SK-N-SH (cell line): ENCODE results near the gene DNAJB1. TPM values are rescaled to one million over a fixed set of nuclear protein-coding genes. Genes with fewer than 3 reads are reported as not detected.

Experiments
- CTCF ChIA-PET: fragments of 300-600, 350-600 bp; formaldehyde crosslinking; extraction: SDS; loops from one replicate; lab custom pipeline; 2021; lab: Yijun Ruan, JAX
- POLR2A ChIA-PET: fragments of 350-600 bp; sonication (Branson Sonifier 250); formaldehyde crosslinking; extraction: SDS; loops from one replicate; lab custom pipeline; 2020; ENCODE audit warnings: antibody characterized with exemption, inconsistent platforms; lab: Yijun Ruan, JAX
- DNase-seq: peaks from one replicate; pipeline ENCODE4 v3.0.0; 2012
- H2AFZ ChIP-seq: fragments of 200-600 bp; sonication (generic); 2 replicates; pipeline ENCODE4 v1.8.1; 2016; ENCODE audit warnings: antibody characterized with exemption, mild to moderate bottlenecking, low read depth
- H3F3A ChIP-seq: fragments of 200-600 bp; sonication (generic); replicated peaks from 2 replicates; pipeline ENCODE3; 2016; ENCODE audit warnings: antibody characterized with exemption, mild to moderate bottlenecking; ENCODE audit not compliant: insufficient read depth
- H3K27ac ChIP-seq, 2 experiments: fragments of 200-500 bp in 1 of 2; fragments of 200-600 bp in 1 of 2; sonication (Bioruptor generic) in 1 of 2; sonication (generic), shearing (Covaris generic) in 1 of 2; 2 replicates each; pipeline versions ENCODE4 v1.5.1 to v1.6.1; 2014 to 2016; ENCODE audit warnings: low read depth in 2 of 2, inconsistent platforms in 1 of 2, low read length in 1 of 2, mild to moderate bottlenecking in 1 of 2, mixed read lengths in 1 of 2
- H3K27me3 ChIP-seq: fragments of 200-600 bp; sonication (generic), shearing (Covaris generic); 2 replicates; pipeline ENCODE4 v1.6.1; 2016; ENCODE audit warnings: mixed run types; ENCODE audit not compliant: insufficient read depth
- H3K36me3 ChIP-seq, 2 experiments: fragments of 200-500 bp in 1 of 2; fragments of 200-600 bp in 1 of 2; sonication (Bioruptor generic) in 1 of 2; sonication (generic) in 1 of 2; replicated peaks in 1 of 2; 2 replicates each; pipeline versions ENCODE3 to v1.5.1; 2014 to 2016; ENCODE audit warnings: low read length in 1 of 2, mild to moderate bottlenecking in 1 of 2; ENCODE audit not compliant: insufficient read depth in 2 of 2, control insufficient read depth in 1 of 2
- H3K4me1 ChIP-seq, 2 experiments: fragments of 200-500 bp in 1 of 2; fragments of 200-600 bp in 1 of 2; sonication (Bioruptor generic) in 1 of 2; sonication (generic), shearing (Covaris generic) in 1 of 2; 2 replicates each; pipeline versions ENCODE4 v1.5.1 to v1.6.1; 2014 to 2016; ENCODE audit warnings: low read depth in 1 of 2, low read length in 1 of 2, mixed run types in 1 of 2; ENCODE audit not compliant: insufficient read depth in 2 of 2, control insufficient read depth in 1 of 2
- H3K4me2 ChIP-seq: fragments of 200-600 bp; sonication (generic), shearing (Covaris generic); 2 replicates; pipeline ENCODE4 v1.6.1; 2017; ENCODE audit warnings: mixed run types
- H3K4me3 ChIP-seq, 2 experiments: fragments of 200-500 bp in 1 of 2; fragments of 200-600 bp in 1 of 2; sonication (Bioruptor generic) in 1 of 2; sonication (generic), shearing (Covaris generic) in 1 of 2; 2 replicates each; pipeline versions ENCODE4 v1.5.1 to v1.8.1; 2014 to 2016; ENCODE audit warnings: low read depth in 2 of 2, inconsistent platforms in 1 of 2, low read length in 1 of 2, mild to moderate bottlenecking in 1 of 2, mixed read lengths in 1 of 2, moderate library complexity in 1 of 2
- H3K79me2 ChIP-seq: fragments of 200-600 bp; sonication (generic); 2 replicates; pipeline ENCODE4 v1.8.1; 2017; ENCODE audit warnings: mild to moderate bottlenecking; ENCODE audit not compliant: insufficient read depth
- H3K9ac ChIP-seq: fragments of 200-600 bp; sonication (generic); 2 replicates; pipeline ENCODE4 v1.6.1; 2017; ENCODE audit warnings: mixed run types
- H3K9me2 ChIP-seq: fragments of 200-600 bp; sonication (generic); 2 replicates; pipeline ENCODE4 v1.6.1; 2017; ENCODE audit warnings: mixed run types
- H3K9me3 ChIP-seq: fragments of 200-600 bp; sonication (generic); 2 replicates; pipeline ENCODE4 v1.6.1; 2017; ENCODE audit warnings: mixed run types, mild to moderate bottlenecking, moderate library complexity
- H4K20me1 ChIP-seq: fragments of 200-600 bp; sonication (generic); 2 replicates; pipeline ENCODE4 v1.6.1; 2017; ENCODE audit warnings: mild to moderate bottlenecking, mixed run types; ENCODE audit not compliant: insufficient read depth
- EP300 ChIP-seq, 2 experiments: IDR thresholded peaks; 2 replicates each; pipeline versions ENCODE4 v1.4.0 to v1.6.1; 2012; ENCODE audit warnings: borderline replicate concordance in 1 of 2, low read depth in 1 of 2, low read length in 1 of 2
- EZH2phosphoT487 ChIP-seq: fragments of 200-600 bp; sonication (generic); IDR thresholded peaks from 2 replicates; pipeline ENCODE4 v1.6.1; 2017; ENCODE audit warnings: low read depth, mixed run types, mild to moderate bottlenecking, antibody characterized with exemption, moderate library complexity, borderline replicate concordance
- FOSL2 ChIP-seq: IDR thresholded peaks from 2 replicates; pipeline ENCODE4 v1.4.0; 2012; ENCODE audit warnings: low read depth, mild to moderate bottlenecking, moderate library complexity, borderline replicate concordance
- FOXJ3 ChIP-seq: sonication (generic); formaldehyde crosslinking; IDR thresholded peaks from 2 replicates; pipeline ENCODE4 v1.5.1; 2020; ENCODE audit warnings: mild to moderate bottlenecking, missing genetic modification reagents
- FOXM1 ChIP-seq: IDR thresholded peaks from 2 replicates; pipeline ENCODE4 v1.4.0; 2012; ENCODE audit warnings: low read depth, mild to moderate bottlenecking
- IRF3 ChIP-seq: fragments of 150-350 bp; IDR thresholded peaks from 2 replicates; pipeline ENCODE4 v1.6.1; 2016; ENCODE audit warnings: mild to moderate bottlenecking, low read depth, low read length
- JUND ChIP-seq: IDR thresholded peaks from 2 replicates; pipeline ENCODE4 v1.4.0; 2012
- MEF2A ChIP-seq: IDR thresholded peaks from 2 replicates; pipeline ENCODE4 v1.4.0; 2012; ENCODE audit warnings: low read depth, borderline replicate concordance
- RFX5 ChIP-seq: IDR thresholded peaks from 2 replicates; pipeline ENCODE4 v1.6.1; 2012; ENCODE audit warnings: mild to moderate bottlenecking, improper control_type of control experiment, low read length
- RXRA ChIP-seq: IDR thresholded peaks from 2 replicates; pipeline ENCODE4 v1.4.0; 2012; ENCODE audit warnings: low read depth, mild to moderate bottlenecking, borderline replicate concordance
- SIN3A ChIP-seq: IDR thresholded peaks from 2 replicates; pipeline ENCODE4 v1.6.1; 2012; ENCODE audit warnings: low read depth, mild to moderate bottlenecking, low read length, moderate library complexity, borderline replicate concordance
- YY1 ChIP-seq: IDR thresholded peaks from 2 replicates; pipeline ENCODE4 v1.4.0; 2012; ENCODE audit warnings: low read depth, mild to moderate bottlenecking
- WGBS: methylation state at CpG from one replicate; pipeline ENCODE4 v1.1.6; 2017; ENCODE audit warnings: low lambda C conversion rate; 5-methylcytosine and 5-hydroxymethylcytosine counted together
- polyA plus RNA-seq, 3 experiments: library from polyadenylated mRNA; depleted of rRNA; stranded (reverse); fragments of >200 nt; gene quantifications; 2 replicates each; pipeline ENCODE4 v1.2.3, GENCODE V29; 2012
- TF ChIP-seq, protein P1 (sequence below): IDR thresholded peaks from 2 replicates; pipeline ENCODE4; 2012
- TF ChIP-seq, protein P2 (sequence below): IDR thresholded peaks from 2 replicates; pipeline ENCODE4 v1.6.1; 2012; ENCODE audit warnings: mild to moderate bottlenecking, low read depth, low read length, moderate library complexity
- TF ChIP-seq, protein P3 (sequence below): IDR thresholded peaks from 2 replicates; pipeline ENCODE4 v1.4.0; 2012; ENCODE audit warnings: low read depth

The DNAJB1 gene
- polyA plus RNA-seq, 1 of the 3 experiments (the other 2 are of a cell fraction): 103 TPM

DNA sequence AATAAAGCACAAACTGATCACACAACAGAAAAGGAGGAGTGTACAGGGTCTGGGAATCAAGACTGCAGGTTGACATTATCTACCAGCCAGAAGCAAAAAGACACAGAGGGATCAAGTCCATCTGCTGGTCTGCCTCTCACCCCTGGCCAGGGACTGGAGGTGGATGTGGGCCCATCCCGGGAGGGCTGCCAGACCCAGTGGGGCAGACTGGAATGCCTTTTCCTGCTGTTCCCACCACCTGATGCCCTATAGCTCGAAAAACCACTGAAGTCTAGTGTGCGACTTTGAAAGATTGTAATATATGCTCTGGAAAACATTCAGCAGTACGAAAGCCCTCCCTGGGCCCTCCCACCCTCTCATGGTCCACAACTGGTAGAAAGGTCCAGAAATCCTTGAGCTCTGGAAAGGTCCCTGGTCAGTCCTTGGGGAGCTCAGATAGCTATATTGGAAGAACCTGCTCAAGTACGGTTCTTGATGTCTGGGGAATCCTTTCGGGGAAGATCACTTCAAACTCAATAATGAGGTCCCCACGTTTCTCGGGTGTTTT, 2.6 kb downstream of the DNAJB1 start:
- Histone ChIP-seq H3K27me3 (no peaks in the 10 kb centered on the region), H3K9ac (peak overlapping the region; percentile 99; the same call in 1 of the 2 replicates), H3K9me2 (no peaks in the 10 kb centered on the region), H3K4me2 (peak overlapping the region; percentile 95), H3K79me2 (peaks cover 44% of the 10 kb centered on the region), H3K9me3 (no peaks in the 10 kb centered on the region), H3K4me1 (peaks cover 24 to 36% of the 10 kb centered on the region in 2 experiments; a peak in 3 of 4 replicates), H4K20me1 (peaks cover 36% of the 10 kb centered on the region), H3K4me3 (peak overlapping the region; percentile 87 to 90; a peak in 3 of 4 replicates), H3K27ac (no peak overlapping the region), H2AFZ (no peak overlapping the region), H3F3A (peaks cover 48% of the 10 kb centered on the region), H3K36me3 (peaks cover 22 to 29% of the 10 kb centered on the region in 2 experiments)
- CTCF ChIA-PET: interaction anchor here (3.7 to 3.8 kb wide), 2 partner anchors 9 to 35 kb away, joined by 20 to 30 read pairs; no protein-coding TSS in a partner anchor
- whole genome bisulfite sequencing: 71% methylated on average over 8 of the region's 8 CpGs
- DNase-seq: no peak
- POLR2A ChIA-PET: no interaction called here
- TF ChIP-seq, protein P1, sequence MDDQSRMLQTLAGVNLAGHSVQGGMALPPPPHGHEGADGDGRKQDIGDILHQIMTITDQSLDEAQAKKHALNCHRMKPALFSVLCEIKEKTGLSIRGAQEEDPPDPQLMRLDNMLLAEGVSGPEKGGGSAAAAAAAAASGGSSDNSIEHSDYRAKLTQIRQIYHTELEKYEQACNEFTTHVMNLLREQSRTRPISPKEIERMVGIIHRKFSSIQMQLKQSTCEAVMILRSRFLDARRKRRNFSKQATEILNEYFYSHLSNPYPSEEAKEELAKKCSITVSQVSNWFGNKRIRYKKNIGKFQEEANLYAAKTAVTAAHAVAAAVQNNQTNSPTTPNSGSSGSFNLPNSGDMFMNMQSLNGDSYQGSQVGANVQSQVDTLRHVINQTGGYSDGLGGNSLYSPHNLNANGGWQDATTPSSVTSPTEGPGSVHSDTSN: no peak
- TF ChIP-seq RXRA: no peak
- no peak for TF ChIP-seq SIN3A
- TF ChIP-seq FOSL2: no peak

DNA sequence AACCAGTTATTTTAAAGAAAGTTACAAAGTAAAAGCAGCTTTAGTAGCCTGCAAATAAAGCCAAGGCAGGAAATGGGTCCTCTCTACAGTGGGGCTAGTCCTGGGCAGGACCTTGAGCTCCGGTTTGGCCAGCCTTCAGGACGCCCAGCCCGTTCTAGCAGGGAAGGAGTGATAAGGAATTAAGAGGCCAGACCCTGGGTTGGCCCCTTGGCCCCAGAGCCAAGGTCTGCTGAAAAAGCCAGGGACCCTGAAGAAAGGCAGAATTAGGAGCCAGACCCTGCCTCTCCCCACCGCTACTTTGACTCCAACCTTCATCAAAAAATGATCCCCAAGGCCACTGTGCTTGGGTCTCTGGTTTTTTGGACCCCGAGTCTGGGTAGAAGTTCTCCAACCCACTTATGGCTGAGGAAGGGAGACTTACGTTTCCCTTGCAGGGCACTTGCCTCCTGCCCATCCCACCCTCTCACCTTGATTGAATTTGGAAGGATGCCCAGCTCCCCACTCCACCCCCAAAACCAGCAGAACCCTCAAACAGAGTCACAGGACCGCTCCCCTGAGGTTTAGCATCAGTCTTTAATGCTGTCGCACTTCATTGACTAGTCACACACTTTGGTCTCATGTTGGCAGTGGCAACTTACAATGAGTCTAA, 3.9 kb downstream of the DNAJB1 start:
- TF ChIP-seq IRF3 (no peak), FOXM1 (no peak), EP300 (IDR thresholded peaks at IDR 0.05; ENCODE audit: borderline replicate concordance in 1 of 2, low read depth in 1 of 2, low read length in 1 of 2) (no peak), YY1 (no peak), FOXJ3 (CRISPR knock-in tag) (no peak), EZH2phosphoT487 (no peak), FOSL2 (no peak), MEF2A (no peak), RFX5 (no peak), JUND (no peak)
- TF ChIP-seq, protein P1: no peak
- TF ChIP-seq, protein P2, sequence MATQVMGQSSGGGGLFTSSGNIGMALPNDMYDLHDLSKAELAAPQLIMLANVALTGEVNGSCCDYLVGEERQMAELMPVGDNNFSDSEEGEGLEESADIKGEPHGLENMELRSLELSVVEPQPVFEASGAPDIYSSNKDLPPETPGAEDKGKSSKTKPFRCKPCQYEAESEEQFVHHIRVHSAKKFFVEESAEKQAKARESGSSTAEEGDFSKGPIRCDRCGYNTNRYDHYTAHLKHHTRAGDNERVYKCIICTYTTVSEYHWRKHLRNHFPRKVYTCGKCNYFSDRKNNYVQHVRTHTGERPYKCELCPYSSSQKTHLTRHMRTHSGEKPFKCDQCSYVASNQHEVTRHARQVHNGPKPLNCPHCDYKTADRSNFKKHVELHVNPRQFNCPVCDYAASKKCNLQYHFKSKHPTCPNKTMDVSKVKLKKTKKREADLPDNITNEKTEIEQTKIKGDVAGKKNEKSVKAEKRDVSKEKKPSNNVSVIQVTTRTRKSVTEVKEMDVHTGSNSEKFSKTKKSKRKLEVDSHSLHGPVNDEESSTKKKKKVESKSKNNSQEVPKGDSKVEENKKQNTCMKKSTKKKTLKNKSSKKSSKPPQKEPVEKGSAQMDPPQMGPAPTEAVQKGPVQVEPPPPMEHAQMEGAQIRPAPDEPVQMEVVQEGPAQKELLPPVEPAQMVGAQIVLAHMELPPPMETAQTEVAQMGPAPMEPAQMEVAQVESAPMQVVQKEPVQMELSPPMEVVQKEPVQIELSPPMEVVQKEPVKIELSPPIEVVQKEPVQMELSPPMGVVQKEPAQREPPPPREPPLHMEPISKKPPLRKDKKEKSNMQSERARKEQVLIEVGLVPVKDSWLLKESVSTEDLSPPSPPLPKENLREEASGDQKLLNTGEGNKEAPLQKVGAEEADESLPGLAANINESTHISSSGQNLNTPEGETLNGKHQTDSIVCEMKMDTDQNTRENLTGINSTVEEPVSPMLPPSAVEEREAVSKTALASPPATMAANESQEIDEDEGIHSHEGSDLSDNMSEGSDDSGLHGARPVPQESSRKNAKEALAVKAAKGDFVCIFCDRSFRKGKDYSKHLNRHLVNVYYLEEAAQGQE: no peak
- TF ChIP-seq, protein P3, sequence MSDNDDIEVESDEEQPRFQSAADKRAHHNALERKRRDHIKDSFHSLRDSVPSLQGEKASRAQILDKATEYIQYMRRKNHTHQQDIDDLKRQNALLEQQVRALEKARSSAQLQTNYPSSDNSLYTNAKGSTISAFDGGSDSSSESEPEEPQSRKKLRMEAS: no peak
- H3K4me2 ChIP-seq: 0 out of 2 replicates have a peak overlapping the region, but pooled peaks have one; percentile 95
- H3K27ac ChIP-seq: no peak overlapping the region
- H4K20me1 ChIP-seq: peaks cover 36% of the 10 kb centered on the region
- H3K9me3 ChIP-seq: no peaks in the 10 kb centered on the region
- WGBS: 74% methylated on average over 7 of the region's 8 CpGs
- H3K9ac ChIP-seq: no peak overlapping the region
- peaks cover 24 to 29% of the 10 kb centered on the region in 2 experiments; a peak in 3 of 4 replicates for H3K4me1 ChIP-seq
- DNase-seq: no peak
- H3K79me2 ChIP-seq: peaks cover 44% of the 10 kb centered on the region
- POLR2A ChIA-PET: no interaction called here
- peaks cover 38% of the 10 kb centered on the region for H3F3A ChIP-seq
- H2AFZ ChIP-seq: no peak overlapping the region
- no peak overlapping the region for H3K4me3 ChIP-seq
- no peaks in the 10 kb centered on the region for H3K9me2 ChIP-seq
- H3K36me3 ChIP-seq: peaks cover 22 to 29% of the 10 kb centered on the region in 2 experiments
- CTCF ChIA-PET: interaction anchor here (1.0 to 1.3 kb wide), 3 partner anchors 9 to 42 kb away, joined by 3 to 4 read pairs (median 4); no protein-coding TSS in a partner anchor
- no peaks in the 10 kb centered on the region for H3K27me3 ChIP-seq
